ENCODE results near the gene PHLPP1.

DNA sequence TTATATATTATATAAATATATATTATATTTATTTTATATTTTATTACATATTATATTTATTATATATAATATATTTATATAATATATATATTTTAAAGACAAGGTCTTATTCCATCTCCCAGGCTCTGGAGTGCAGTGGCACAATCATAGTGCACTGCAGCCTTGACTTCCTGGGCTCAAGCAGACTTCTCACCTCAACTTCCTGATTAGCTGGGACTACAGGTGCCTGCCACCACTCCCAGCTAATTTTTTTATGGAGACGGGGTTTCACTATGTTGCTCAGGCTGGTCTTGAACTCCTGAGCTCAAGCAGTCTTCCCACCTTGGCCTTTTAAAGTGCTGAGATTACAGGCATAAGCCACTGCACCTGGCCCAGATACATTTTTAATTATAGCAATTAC, 110.0 kb downstream of the PHLPP1 start:
- TF ChIP-seq, protein P1, sequence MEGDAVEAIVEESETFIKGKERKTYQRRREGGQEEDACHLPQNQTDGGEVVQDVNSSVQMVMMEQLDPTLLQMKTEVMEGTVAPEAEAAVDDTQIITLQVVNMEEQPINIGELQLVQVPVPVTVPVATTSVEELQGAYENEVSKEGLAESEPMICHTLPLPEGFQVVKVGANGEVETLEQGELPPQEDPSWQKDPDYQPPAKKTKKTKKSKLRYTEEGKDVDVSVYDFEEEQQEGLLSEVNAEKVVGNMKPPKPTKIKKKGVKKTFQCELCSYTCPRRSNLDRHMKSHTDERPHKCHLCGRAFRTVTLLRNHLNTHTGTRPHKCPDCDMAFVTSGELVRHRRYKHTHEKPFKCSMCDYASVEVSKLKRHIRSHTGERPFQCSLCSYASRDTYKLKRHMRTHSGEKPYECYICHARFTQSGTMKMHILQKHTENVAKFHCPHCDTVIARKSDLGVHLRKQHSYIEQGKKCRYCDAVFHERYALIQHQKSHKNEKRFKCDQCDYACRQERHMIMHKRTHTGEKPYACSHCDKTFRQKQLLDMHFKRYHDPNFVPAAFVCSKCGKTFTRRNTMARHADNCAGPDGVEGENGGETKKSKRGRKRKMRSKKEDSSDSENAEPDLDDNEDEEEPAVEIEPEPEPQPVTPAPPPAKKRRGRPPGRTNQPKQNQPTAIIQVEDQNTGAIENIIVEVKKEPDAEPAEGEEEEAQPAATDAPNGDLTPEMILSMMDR (IDR thresholded peaks at IDR 0.05; ENCODE audit: low read length), result no peak
- TF ChIP-seq EZH2 (optimal IDR thresholded peaks at IDR 0.05; ENCODE audit: low read depth, low read length), result no peak
